Activated T-cell treated with anti-CD3 and anti-CD28 coated beads for 48 hours (primary cell): ENCODE data around the gene DOCK10.

Experiments used
- DNase-seq: peaks from one replicate; pipeline ENCODE4 v3.0.0-alpha.2; 2020; ENCODE audit warnings: low read depth

Gene DOCK10

DNA sequence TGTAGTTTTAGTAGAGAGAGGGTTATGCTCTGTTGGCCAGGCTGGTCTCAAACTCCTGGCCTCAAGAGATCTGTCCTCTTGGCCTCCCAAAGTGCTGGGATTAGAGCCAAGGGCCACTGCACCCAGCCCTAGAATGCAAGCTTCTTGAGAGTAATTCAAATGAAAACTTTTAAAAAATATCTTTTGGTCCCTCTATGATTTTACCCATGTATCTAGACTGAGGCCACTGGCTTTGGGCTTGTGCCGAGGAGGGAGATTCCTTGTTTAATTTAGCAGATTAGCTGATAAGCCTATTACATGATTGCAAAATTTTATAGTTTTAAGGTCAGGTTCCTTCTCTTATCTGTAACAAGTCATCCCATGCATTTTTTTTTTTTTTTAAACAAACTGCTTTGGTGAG is 266.6 kb downstream of the DOCK10 start:
- DNase-seq: no peak

DNA sequence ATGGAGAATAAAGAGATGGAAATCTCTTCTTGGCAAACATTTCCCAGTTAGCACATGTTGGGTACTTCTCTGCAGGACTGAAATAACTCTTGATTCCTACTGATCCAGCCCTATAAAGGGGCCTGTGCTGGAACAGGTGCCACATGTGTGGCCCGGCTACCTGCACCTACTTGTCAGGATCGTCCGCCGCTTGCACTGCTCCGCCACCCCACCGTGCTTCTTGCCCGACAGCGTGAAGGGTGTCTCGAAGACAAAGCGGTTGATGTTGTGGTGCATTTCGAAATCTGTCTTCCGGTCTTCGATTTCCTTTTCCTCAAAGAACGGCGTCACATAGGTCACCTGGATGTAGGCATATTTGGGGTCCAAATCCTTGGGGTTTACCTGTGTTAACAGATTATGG is 267.5 kb downstream of the DOCK10 start:
- no peak for DNase-seq

DNA sequence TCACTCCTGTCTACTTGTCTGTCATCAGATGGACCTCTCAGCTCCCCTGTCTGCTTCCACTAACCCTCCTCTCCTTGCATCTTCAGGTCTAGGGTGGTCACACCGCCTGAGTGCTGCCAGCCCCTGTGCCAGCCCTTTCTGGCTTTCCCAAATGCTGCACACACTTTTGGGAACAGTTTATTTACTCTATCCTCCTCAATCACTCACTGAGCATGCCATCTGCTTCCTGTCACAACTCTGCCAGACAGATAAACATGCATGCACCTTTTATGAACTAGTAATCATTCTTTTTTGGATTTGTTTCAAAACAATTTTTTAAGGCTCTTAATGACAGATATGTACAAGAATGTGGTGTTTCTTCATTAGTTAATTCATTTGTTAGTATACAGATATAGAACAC is 269.8 kb downstream of the DOCK10 start:
- no peak for DNase-seq

DNA sequence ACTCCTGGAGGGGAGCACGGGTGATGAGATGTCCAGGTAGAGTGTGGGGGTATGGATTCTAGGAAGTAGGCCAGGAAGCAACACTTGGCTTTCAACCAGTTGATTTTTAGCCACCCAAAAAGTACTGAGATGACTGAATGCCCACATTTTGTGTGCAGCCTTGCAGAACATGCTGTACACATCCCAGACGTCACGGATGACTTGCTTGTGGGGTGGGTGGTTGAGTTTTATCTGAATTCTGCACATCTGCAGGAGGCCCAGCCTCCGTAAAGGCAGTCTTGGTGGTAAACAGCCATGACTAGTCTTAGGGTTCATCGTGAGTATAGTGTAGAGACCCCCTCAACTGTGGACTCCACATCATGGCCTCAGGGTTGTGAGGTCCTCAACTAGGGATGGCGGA is 272.8 kb downstream of the DOCK10 start:
- no peak for DNase-seq

DNA sequence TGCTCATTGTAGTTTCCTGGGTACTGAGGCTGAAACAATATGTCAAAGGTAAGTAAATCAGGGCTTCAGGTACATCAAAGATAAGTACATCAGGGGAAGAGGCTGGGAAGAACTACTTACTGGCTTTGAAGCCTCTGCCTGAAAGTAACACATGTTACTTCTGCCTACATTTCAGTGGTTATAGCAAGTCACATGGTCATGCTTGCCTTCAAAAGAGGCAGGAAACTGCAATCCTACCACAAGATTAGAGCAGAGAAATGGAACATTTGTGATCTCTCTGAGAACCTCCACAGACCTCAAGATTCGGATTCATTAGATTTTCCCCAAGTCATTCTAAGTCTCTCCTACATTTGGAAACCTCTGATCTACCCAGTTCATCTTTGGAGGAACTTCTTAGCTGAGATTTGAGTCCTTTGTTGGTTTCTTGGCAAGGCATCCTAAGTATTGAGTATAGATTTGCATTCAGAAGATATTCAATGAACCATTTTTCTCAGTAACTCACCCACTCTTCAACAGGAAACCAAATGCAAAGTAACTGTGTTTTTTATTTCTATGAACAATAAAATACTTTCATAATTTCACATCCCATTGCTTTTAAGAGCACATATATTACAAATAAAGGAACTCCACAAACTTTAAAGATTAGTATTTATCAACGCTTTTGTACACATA is 277.6 kb downstream of the DOCK10 start:
- DNase-seq: no peak

DNA sequence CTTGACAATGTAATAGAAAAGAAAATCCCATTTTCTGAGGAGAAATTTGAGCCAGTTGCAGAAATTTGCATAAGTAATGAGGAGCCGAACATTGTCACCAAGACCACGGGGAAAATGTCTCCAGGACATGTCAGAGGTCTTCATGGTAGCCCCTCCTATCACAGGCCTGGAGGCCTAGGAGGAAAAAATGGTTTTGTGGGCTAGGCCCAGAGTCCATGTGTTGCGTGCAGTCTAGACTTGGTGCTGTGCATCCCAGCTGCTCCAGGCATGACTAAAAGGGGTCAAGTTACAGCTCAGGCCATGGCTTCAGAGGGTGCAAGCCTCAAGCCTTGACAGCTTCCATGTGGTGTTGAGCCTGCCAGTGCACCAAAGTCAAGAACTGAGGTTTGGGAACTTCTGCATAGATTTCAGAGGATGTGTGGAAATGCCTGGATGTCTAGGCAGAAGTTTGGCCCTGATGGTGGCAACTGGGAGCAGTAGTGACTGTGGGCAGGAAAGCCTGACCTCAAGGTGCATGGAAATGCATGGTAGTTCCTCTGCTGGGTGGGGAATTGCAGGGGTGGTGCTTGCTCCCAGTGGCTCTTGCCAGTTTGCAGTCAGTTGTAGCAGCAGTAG is 284.2 kb downstream of the DOCK10 start:
- DNase-seq: no peak

DNA sequence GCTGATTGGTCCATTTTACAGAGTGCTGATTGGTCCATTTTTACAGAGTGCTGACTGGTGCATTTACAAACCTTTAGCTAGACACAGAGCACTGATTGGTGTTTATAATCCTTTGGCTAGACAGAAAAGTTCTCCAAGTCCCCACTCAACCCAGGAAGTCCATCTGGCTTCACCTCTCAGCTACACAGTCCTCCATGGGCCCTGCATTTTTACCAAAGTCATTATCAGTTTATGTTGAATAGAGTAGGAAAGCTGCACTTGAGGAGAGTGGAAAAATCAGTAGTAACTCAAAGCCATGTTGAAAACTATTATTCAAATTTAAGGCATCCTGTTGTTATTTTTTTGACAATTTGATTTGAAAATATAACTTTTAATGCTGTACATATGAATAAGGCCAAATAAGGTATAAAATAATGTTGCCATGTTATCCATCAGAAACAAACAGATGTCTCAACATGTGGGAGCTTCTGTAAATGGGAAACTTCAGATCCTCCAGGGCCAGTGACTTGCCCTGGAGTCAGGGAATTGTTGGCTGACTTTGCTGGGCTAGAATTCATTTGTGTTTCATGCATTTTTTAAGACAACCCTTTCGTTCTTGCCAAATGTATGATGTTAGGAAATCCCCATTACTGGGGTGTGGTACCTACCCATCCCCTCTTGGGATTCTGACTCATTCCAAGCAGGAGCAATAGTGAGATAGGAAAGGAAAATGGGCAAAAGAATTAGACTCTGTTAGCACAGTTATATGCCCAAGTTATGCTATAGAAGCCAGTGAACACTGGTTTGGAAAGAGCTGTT is 288.3 kb downstream of the DOCK10 start:
- DNase-seq: no peak

DNA sequence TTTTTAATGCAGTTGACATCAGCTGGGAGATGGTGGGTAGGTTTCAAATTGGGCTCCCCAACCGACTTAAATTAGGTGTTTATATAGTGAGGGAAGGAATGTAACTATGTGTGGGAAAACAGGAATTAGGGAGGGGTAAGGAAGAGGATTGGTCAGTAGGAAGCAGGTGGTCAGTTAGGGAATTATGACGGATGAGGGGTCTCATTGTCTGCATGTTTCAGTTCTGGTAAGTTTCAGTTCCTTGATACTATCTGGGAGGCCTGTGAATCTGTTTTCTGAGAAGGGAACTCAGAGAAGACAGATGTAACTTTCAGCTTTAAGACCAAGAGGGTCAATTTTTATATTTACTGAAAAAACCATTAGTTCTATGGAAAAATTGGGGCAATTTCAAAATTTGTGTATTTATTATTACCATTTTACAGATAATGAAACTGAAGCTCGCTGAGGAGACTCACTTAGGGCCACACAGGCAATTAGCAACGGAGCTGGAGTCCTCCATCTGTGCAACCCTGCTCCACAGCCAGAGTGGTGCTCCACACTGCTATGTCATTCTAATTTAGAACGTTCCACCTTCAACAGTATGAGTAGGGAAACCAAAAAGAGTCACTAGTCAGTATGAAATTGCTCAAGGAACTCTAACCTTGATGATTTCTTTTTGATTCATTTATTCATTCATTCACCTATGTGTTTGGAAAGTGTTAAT is 290.1 kb downstream of the DOCK10 start:
- DNase-seq: no peak

DNA sequence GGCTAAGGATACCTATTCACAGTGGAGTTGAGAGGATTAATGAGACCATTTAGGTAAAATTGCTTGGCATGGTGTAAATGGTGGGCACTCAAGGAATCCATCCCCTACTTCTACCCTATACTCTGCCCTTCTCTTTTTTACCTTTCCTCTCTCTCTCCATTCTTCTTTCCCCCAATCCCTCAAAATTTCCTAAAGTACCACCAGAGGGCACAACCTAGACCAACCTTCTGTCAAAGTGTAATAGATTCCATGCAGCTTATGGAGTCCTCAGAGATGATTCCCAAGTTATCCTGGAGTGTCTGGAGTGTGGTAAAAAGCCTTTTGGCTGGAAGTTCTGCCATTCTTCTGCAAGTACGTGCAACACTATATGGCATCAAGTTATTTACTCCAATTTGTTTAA is 293.1 kb downstream of the DOCK10 start:
- DNase-seq: no peak

DNA sequence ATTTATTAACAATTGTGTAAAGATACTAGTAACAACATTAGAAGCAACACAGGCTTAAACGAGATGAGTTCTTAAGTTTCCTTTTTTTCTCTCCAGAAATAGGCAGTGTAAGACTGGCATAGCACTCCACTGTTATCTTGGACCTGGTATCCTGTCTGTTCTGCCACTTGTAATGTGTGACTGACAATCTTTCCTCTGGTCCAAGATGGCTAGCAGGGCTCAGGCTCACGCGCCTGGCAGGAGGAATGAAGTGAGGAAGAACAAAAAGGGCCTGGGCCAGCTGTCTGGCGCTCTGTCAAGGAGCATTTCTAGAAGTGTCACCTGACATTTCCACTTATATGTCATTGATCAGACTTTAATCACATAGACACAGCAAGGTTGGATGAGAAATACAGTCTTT is 294.5 kb downstream of the DOCK10 start:
- DNase-seq: no peak

DNA sequence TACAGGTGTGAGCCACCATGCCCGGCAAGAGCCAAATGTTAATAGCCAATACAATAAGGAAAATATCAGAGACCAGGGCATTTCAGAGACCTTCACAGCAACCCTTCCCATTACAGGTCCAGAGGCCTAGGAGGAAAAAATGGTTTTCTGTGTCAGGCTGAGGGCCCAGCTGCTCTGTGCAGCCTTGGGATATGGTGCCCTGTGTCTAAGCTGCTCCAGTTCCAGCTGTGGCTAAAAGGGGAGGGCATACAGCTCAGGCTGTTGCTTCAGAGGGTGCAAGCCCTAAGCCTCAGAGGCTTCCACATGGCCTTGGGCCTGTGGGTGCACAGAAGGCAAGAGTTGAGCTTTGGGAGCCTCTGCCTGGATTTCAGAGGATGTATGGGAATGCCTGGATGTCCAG is 306.0 kb downstream of the DOCK10 start:
- no peak for DNase-seq

DNA sequence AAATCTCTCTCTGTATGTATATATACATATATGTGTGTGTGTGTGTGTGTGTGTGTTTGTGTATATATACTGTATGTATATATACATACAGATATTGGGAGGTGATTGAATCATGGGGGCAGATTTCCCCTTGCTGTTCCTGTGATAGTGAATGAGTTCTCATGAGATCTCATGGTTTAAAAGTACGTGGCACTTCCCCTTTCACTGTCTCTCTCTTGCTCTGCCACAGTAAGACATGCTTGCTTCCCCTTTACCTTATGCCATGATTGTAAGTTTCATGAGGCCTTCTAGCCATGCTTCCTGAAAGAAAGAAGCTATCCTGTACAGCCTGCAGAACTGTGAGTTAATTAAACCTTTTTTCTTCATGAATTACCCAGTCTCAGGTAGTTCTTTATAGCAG is 307.3 kb downstream of the DOCK10 start:
- DNase-seq: no peak

DNA sequence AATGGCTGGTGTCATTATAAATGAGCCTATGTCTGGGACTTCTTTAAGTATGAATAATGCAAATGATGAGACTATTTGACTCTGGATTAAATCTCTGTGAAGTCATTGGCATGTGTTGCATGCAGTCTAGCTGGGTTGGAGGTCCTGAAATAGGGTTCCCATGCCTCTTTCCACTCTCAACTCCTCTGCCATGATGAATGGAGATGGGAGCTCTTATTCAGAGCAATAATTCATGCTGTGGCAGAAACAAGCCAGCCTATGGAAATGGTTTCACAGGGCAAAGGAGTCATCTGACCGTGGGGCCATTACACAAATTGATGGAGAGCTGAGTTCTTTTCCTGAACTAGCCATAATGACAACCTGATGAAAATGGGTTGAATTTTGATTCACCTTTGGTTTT is 310.6 kb downstream of the DOCK10 start:
- no peak for DNase-seq

DNA sequence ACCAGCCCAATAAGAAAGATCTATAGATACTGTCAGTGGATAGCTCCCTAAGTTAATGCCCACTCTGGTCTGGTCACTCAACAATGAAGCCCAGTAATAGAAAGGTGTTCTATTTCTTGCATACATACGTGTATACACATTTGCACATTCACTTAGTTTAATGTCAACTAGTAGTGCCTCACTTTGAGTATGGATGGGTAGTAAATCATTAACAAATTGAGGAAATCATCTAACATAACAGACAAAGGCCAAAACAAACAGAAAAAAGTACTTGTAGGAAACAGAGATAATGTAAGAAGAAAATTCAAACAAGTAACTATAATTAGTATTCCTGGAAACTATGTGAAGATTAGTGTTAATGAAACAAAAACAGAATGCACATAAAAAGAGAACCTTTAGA is 312.8 kb downstream of the DOCK10 start:
- DNase-seq: no peak

DNA sequence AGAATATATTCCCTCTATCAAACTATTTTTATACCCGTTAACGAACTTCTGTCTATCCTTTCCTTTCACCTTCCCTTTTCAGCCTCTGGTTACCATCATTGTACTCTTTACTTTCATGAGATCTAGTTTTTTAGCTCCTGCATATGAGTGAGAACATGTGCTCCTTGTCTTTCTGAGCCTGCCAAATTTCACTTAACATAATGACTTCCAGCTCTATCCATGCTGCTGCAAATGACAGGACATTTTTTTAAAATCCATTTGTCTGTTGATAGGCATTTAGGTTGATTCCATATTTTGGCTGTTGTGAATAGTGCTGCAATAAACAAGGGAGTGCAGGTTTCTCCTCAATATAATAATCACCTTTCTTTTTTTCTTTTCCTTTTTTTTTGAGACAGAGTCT is 317.9 kb downstream of the DOCK10 start:
- no peak for DNase-seq

DNA sequence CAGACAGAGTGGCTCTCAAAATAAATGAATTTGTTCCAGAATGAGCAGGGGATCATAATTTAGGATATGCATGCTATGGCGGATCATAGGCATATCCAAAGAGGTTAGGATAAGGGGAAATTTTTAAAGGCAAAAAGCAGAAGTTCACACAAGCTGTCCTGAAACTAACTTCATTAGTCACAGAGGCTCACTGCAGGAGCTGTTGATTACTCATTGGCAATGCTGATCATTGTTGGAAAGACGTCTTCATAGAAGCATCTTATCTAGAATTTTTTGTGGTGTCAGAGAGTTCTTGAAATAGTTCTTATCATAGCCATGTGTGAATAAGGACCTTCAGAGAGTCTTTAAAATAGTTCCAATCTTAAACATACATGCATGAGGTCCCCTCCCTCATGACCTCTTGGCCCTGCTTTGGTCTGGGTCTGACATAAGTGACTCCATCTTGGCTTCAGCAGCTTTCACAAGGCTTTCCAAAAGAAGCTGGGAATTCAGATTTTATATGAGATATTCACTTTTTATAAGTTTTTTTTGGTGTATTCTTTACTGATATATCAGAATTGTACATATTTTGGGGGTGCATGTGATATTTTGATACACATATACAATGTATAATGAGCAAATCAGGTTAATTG is 318.6 kb downstream of the DOCK10 start:
- DNase-seq: no peak

DNA sequence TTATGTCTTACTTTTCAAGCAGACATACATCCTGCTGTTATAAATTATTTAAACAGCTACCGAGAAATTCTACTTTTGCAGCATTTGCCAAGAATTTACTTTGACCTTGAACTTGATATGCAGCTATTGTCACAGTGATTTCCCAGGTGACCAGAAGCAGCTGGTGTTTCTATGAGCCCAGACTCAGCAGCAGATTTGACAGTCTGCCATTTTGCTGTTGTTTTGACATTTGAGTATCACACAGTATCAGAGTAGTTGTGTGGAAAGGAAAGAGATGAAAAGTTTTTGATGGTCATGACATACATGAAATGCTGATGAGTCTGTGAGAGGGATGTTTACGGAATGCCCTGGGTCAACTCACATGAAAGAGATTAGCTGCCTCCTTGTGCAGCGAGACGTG is 319.5 kb downstream of the DOCK10 start:
- DNase-seq: no peak

DNA sequence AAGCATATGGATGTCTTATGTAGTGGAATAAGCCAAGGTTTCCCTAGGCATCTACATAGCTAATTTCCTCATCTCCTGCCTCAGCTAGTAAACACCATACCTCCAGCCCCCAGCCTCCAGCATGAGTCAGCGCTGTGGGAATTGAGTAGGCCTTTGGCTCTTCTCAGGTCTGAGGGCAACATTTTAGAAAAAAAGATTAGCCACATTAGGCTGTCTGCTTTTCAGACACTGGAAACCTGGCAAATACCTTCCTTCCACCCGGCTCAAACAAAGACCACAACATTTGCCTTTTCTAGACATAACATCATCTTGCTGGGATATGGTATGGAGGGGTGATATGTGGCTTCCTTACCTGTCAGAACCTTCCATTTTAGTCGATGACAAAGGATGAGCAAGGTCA is 320.0 kb downstream of the DOCK10 start:
- no peak for DNase-seq

DNA sequence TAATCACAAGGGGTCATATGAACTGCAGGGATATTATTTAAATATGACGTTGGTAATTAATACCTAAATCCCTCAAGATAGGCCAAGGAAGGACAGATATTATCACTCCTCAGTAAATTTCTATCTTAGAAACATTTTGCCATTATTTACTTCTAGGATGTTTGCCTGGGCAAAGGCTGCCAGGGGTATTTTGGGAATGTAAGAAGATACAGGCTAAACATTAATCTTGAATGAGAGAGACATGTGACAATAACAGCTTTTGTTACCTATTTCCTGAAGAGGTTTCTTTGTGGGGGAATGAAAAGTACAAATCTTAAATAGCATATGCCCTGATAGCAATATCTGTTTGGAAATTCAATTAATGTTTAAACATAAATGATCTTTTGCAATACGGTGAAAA is 325.3 kb downstream of the DOCK10 start:
- DNase-seq: no peak

DNA sequence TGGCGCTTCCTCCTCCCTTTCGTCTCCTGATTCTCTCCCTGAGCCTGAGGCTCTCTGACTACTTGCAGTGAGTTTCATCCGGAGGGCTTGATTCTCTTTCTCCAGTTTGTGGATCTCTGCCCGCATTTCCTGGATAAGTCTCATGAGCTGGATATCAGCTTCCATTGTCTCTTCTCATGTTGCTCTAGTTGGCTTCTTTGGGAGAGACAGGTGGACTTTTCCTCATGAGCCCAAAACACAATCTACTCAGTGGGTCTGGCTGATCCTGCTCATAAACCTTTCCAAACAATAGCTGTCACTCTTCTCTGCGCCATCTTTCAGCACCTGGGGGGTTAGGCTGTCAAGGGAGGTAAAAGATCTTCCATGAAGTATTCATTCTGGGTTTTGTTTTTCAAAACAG is 326.1 kb downstream of the DOCK10 start, which contains the start of gene CCDC195:
Gene CCDC195 (minus strand): TSS at position 165 of the 400 bp plus-strand sequence. CDS start 0 bp downstream, at position 165.
- no peak for DNase-seq
